ENCODE results near the gene KRTAP6-1.

GRCh38 chr21:30567617-30568016, 46.1 kb downstream of the KRTAP6-1 start:
- TF ChIP-seq CTCF (conservative IDR thresholded peaks at IDR 0.05; ENCODE audit: low read length) = no peak
- no peak for TF ChIP-seq EZH2phosphoT487 (IDR thresholded peaks at IDR 0.05; ENCODE audit: borderline replicate concordance, low read depth, low read length)
